HG03064 (cell line): Measurements from ENCODE around the gene SURF6.
"Not testable (repeated sequence)": the region's sequence is repeated elsewhere in the genome, so short reads cannot be mapped to it uniquely, and the experiment has no call there.

Experiments
- ATAC-seq: cut with Tn5 transposase; IDR thresholded peaks from one replicate; pipeline ENCODE4 v1.9.1; 2021; ENCODE audit warnings: low read depth; ENCODE audit not compliant: unreplicated experiment

SURF6 gene

GRCh38 chr9:133335924-133336811 lies at the start of gene SURF6:
Gene SURF6, minus strand, starts transcription at chr9:133336188. Its CDS starts 56 bp downstream, at chr9:133336132.
- ATAC-seq, result peak; percentile 75

- ATAC-seq, result no peak
Observed at GRCh38 chr9:133385452-133385851, 49.5 kb upstream of the SURF6 start.

DNA sequence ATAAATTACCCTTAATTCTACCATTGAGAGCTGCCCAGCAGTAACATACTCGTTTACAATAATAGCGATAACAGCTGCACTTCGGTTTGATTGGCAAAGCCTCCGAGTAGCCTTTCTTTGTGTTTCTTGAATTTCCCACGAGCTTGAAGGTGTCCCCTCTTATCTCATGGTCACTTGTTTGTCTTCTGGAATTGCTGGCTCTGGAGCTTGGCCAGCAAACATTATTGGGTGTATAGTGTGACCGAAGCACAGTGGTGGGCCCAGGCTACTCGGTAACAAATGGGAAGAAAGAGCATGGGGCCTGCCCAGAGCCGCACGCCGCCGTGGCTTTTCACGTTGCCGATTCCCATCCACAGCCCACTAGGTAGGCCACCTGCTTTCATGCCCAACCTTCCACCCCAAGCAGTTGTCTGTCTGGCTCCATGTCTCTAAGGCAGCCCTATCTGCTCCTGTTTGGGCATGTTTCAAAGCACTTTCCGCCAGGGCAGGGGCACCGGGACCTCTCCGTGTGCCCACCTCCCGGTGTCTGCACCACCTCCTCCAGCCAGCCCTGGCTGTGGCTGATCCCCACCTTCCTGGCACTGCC lies 48.8 kb upstream of the SURF6 start:
- ATAC-seq, result no peak

DNA sequence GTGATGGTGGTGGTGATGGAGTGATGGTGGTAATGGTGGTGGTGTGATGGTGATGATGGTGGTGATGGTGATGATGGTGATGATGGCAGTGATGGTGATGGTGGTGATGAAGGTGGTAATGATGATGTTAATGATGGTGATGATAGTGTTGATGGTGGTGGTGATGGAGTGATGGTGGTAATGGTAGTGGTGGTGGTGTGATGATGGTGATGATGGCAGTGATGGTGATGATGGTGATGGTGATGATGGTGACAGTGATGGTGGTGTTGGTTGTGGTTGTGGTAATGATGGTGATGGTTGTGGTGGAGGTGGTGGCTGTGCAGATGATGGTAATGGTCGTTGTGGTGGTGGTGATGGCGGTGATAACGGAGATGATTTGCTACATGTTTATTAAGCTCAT lies 47.5 kb upstream of the SURF6 start:
- no peak for ATAC-seq

DNA sequence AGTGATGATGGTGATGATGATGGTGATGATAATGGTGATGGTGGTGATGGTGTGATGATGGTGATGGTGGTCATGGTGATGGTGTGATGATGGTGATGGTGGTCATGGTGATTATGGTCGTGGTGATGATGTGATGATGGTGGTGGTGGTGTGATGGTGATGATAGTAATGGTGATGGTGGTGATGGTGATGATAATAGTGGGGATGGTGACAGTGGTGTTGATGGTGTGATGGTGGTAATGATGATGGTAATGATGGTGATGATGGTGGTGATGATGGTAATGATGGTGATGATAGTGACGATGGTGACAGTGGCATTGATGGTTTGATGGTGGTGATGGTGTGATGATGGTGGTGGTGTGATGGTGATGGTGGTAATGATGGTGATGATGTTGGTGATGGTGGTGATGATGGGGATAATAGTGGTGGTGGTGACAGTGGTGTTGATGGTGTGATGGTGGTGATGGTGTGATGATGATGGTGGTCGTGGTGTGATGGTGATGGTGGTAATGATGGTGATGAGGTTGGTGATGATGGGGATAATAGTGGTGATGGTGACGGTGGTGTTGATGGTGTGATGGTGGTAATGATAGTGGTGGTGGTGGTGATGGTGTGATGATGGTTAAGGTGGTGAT lies 46.6 kb upstream of the SURF6 start:
- ATAC-seq, result no peak

DNA sequence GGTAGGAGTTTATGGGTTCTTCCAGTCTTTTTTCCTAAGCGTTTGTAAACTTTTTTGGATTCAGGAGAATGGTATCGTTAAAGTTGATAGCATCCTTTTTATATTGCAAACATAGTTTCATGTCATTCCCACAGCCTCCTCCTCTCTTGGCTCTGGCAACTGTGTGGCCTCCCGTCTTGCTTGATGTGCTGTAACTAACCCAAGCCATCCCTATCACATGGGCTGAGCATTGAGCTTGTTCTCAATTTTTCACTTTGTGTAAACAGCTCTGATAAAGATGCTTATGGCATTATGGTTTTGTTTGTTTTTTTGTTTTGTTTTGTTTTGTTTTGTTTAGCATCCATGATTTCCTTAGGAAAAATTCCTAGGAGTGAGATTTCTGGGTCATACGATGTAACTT lies 44.7 kb upstream of the SURF6 start:
- no peak for ATAC-seq

- no peak for ATAC-seq
Observed at GRCh38 chr9:133379153-133380086, 43.4 kb upstream of the SURF6 start.

DNA sequence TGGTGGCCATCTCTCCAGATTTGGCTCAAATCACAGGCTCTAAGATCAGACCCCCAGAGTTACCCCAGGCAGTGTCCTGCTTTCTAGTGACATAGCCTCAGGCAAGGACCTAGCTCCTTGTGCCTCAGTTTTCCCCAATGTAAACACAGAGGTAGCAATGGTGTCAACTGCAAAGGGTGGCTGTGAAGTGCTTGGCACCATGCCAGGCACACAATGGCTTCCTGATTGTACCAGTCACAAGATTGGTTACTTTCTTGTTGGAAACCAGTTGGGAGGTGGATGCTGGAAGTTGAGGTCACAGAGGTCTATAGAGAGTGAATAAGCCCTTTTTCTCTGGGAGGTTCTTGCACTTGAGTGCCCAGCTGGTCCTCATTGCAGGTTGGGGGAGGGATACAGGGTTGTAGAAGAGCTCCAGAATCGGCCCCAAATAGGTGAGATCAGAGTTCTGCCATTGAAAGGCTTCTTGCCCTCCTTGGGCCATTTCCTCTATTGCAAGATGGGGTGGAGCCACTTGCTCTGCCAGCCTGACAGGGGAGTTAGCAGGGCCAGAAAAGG lies 42.5 kb upstream of the SURF6 start:
- no peak for ATAC-seq

- no peak for ATAC-seq
Observed at GRCh38 chr9:133377721-133378216, 41.8 kb upstream of the SURF6 start.

DNA sequence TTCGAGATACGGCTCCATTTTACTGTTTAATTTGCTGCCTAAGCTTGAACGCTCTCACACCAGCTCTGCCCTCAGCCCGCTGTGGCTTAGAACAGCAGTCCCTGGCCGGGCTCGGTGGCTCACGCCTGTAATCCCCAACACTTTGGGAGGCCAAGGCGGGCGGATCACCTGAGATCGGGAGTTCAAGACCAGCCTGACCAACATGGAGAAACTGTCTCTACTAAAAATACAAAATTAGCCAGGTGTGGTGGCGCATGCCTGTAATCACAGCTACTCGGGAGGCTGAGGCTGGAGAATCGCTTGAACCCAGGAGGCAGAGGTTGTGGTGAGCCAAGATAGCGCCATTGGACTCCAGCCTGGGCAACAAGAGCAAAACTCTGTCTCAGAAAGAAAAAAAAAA lies 41.3 kb upstream of the SURF6 start:
- ATAC-seq, result not testable (repeated sequence)

DNA sequence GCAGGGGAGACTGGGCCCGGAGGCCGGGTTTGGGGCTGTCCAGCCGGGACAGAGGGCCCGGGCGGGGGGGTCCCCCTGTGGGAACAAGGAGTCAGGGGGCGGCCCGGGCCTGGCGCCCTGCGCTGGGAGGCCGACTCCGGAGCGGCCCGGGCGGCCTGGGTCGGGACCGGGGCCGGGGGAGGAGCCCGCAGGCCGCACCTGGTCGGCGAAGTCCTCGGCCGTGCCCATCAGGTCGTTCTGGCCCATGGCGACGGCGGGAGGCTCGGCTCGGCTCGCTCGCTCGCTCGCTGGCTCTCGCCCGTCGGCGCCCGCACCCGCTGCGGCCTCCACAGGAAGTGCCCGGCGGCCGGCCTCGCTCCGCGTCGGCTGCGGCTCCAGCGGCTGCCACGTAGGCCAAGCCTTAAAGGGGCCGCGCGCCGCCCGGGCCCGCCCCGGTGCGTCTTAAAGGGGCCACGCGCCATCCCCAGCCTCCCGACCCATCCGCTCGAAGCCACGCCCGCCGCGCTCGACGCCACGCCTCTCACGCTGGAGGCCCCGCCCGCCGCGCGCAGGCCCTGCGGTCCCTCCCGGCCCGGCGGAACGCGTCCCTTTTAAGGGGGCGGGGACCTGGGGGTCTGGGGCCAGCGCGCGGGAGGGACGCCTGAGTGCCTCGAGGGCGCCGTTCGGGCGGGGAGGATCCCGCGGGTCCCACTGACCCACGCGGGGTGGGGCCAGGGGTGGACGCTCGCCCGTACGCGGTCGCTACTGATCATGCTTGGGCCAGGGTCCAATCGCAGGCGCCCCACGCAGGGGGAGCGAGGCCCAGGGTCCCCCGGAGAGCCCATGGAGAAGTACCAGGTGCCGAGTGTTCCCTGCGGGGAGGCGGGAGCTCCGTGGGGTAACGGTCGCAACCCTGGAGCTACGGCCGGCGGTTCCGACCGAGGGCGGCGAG lies 40.0 kb upstream of the SURF6 start, which contains the start of the genes STKLD1 and SURF4:
STKLD1 (plus strand) TSS at position 643 of the 931 bp plus-strand sequence; CDS start at position 751, 108 bp downstream.
SURF4 (minus strand) TSS at position 337 of the 931 bp plus-strand sequence; CDS start at position 246, 91 bp downstream.
- peak; percentile 81 for ATAC-seq

DNA sequence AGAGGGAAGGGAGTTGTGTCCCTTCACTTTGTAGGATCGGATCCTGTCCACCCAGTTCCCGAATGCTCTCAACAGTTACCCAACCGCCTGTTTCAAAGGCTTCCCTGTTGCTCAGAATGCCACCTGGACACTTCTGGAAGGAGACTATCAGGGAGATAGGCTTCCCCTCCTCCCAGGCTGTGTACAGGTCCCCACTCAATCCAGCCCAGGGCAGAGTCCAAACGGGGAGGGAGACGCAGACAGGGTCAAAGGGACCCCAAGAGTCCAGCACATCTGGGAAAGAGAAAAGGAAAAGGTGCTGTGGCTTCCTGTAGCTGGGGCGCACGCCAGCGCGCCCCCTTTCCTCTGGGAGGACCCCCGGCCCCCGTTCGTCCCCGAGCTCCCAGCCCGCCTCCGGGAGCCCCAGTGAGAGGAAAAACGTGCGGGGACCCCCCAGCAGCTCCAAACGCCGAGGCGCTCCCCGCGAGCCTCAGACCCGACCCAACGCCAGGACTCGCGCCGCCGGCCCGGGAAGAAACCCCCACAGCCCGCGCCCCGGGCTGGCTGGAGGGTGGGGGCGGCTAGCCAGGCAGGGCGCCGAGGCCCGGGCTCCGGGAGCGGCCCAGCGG lies 39.2 kb upstream of the SURF6 start:
- peak; percentile 7 for ATAC-seq

- ATAC-seq, result no peak
Observed at GRCh38 chr9:133374612-133375115, 38.7 kb upstream of the SURF6 start.

- ATAC-seq, result no peak
Observed at GRCh38 chr9:133372144-133372543, 36.2 kb upstream of the SURF6 start.

DNA sequence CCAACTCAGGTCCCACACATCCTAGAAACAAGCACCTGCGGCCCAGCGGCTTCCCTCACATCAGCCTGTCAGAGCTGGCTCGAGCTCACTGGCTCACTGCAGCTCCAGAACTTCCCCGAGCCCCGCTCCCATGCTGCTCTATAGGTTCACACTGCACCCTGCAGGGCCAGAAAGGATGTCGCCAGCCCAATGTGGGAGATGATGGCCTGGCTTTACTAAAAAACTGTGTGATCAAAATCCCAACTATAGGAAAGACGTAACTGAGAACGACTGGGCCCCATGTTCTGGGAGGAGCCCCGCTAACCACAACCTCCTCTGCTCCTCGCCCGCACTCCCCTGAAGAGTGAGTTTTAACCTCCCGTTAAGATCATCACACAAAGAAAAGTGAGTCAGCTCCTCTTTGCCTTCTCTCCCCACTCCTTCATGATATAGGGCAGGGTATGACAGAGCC lies 35.3 kb upstream of the SURF6 start:
- no peak for ATAC-seq

- no peak for ATAC-seq
Observed at GRCh38 chr9:133370685-133371084, 34.7 kb upstream of the SURF6 start.

- no peak for ATAC-seq
Observed at GRCh38 chr9:133369933-133370332, 33.9 kb upstream of the SURF6 start.

- ATAC-seq, result no peak
Observed at GRCh38 chr9:133369422-133369821, 33.4 kb upstream of the SURF6 start.
